ENCODE measurements around the gene SMARCD3. TPM values are rescaled to one million over a fixed set of nuclear protein-coding genes. Genes with fewer than 3 reads are reported as not detected.

The SMARCD3 gene
- total RNA-seq, 2 experiments from 2014 or later = 11.8 to 14.8 TPM

DNA sequence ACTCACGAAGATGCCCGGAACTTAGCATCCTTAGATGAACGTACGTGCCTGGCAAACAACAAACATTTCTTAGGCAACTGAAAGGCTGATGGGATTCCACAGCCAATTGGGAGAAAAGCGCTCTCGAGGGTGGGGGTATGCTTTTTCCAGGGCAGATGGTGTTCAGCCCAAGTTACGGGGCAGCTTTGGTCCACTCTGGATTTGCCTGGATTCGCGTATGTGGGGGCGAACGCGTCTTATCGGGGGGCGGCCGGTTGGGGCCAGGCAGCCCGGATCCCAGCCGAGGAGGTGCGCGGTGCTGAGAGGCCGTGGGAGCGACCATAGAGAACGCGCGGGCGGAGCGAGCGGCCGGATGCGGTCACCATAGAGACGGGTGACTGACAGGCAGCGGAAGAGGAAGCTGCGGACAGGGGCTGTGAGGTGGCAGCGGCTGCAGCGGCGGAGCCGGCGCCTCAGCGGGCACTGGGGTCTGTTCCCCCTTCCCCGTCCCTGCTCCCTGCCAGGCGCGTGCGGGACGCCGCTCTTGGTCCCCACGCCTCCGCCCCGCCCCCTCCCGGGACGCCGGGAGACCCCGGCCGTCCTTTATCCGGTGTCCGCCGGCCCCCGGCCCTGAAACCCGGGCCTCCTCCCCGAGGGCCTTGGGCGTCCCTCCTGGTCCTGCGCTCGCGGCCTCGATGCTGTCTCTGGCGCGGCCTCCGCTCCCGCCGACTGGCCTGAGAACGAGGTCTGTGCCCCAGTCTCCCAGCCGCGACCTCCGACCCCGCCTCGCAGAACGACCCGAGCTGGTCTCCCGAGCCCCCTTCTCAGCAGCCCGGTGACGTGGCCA is 16.2 kb downstream of the SMARCD3 start, which contains the start of gene CHPF2:
Gene CHPF2, plus strand, starts transcription at position 393 of the 826 bp plus-strand sequence. CDS start 1,529 bp downstream, outside the sequence.
- peaks cover 25% of the 10 kb centered on the region for H3K36me3 ChIP-seq (ENCODE audit: insufficient read depth, low read length)
- ChIA-PET CTCF (interaction anchor here (0.9 to 2.0 kb wide), 3 partner anchors 12 to 216 kb away, joined by 3 to 10 read pairs (median 4); no protein-coding TSS in a partner anchor), POLR2A (interaction anchor here (1.0 to 3.6 kb wide), 6 partner anchors 8 to 201 kb away, joined by 3 to 18 read pairs (median 4); no protein-coding TSS in a partner anchor)
- Mint-ChIP-seq H3K9me3 (no peaks in the 10 kb centered on the region), H3K4me1 (ENCODE audit: low read depth) (peaks cover 45% of the 10 kb centered on the region), H3K36me3 (ENCODE audit: low read depth) (peaks cover 45% of the 10 kb centered on the region), H3K4me3 (peak within 1 kb of the TSS; percentile 99), H3K27me3 (no peaks in the 10 kb centered on the region), H3K27ac (peak within 1 kb of the TSS; percentile 90)
- DNase-seq (peak; percentile 73 to 93 (median 87)), ATAC-seq (ENCODE audit: poor library complexity) (peak; percentile 82)
- peaks cover 48% of the 10 kb centered on the region for H3K4me1 ChIP-seq (ENCODE audit: insufficient read depth, low read length)
- no peaks in the 10 kb centered on the region for H3K27me3 ChIP-seq (ENCODE audit: control insufficient read depth in 1 of 2, insufficient read depth in 2 of 2, low read length in 2 of 2)
- TF ChIP-seq, protein P1, sequence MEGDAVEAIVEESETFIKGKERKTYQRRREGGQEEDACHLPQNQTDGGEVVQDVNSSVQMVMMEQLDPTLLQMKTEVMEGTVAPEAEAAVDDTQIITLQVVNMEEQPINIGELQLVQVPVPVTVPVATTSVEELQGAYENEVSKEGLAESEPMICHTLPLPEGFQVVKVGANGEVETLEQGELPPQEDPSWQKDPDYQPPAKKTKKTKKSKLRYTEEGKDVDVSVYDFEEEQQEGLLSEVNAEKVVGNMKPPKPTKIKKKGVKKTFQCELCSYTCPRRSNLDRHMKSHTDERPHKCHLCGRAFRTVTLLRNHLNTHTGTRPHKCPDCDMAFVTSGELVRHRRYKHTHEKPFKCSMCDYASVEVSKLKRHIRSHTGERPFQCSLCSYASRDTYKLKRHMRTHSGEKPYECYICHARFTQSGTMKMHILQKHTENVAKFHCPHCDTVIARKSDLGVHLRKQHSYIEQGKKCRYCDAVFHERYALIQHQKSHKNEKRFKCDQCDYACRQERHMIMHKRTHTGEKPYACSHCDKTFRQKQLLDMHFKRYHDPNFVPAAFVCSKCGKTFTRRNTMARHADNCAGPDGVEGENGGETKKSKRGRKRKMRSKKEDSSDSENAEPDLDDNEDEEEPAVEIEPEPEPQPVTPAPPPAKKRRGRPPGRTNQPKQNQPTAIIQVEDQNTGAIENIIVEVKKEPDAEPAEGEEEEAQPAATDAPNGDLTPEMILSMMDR (IDR thresholded peaks at IDR 0.05) = no peak
- intact Hi-C loops (cut with DNase I, micrococcal nuclease) = loop anchor here (2.0 kb wide), 2 partner anchors 174 to 1608 kb away; partner anchors contain the start of gene SLC4A2 (in 1 of the 2)
- H3K9me3 ChIP-seq (ENCODE audit: control insufficient read depth in 1 of 2, insufficient read depth in 1 of 2, low read length in 2 of 2) = no peaks in the 10 kb centered on the region
- peak within 1 kb of the TSS; percentile 61 to 74 for H3K27ac ChIP-seq (ENCODE audit: low read depth in 1 of 2, low read length in 2 of 2)
- peak within 1 kb of the TSS; percentile 95 for H3K4me3 ChIP-seq (ENCODE audit: low read length)

DNA sequence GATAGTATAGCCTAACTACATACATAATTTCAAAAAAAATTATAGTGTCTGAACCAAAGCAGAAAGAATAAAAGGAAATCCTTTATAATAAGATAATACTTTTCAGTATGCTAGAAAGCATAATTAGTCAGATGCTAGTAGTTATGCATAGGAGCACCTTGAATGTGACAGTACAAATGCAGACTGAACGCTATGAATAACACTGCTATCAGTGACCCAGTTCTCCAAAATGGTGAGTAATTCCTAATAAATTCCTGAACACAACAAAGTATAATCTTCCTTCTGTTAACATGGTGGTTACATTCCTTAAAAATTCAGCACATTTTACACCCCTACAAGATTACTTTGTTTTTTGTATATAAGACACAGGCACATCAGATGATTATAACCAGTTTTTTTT is 17.4 kb downstream of the SMARCD3 start:
- TF ChIP-seq, protein P1 (IDR thresholded peaks at IDR 0.05) = no peak
- peak overlapping the region; percentile 90 for H3K27ac Mint-ChIP-seq
- Histone ChIP-seq H3K27ac (ENCODE audit: low read depth in 1 of 2, low read length in 2 of 2) (no peak overlapping the region), H3K4me1 (ENCODE audit: insufficient read depth, low read length) (peaks cover 56% of the 10 kb centered on the region), H3K9me3 (ENCODE audit: control insufficient read depth in 1 of 2, insufficient read depth in 1 of 2, low read length in 2 of 2) (no peaks in the 10 kb centered on the region), H3K36me3 (ENCODE audit: insufficient read depth, low read length) (peaks cover 15% of the 10 kb centered on the region), H3K4me3 (ENCODE audit: low read length) (no peak overlapping the region), H3K27me3 (ENCODE audit: control insufficient read depth in 1 of 2, insufficient read depth in 2 of 2, low read length in 2 of 2) (no peaks in the 10 kb centered on the region)
- intact Hi-C loops (cut with DNase I, micrococcal nuclease) = no loop called here
- no peaks in the 10 kb centered on the region for H3K27me3 Mint-ChIP-seq
- ATAC-seq (ENCODE audit: poor library complexity) = no peak
- peaks cover 46% of the 10 kb centered on the region for H3K36me3 Mint-ChIP-seq (ENCODE audit: low read depth)
- peak overlapping the region; percentile 97 for H3K4me3 Mint-ChIP-seq
- ChIA-PET POLR2A (no interaction called here), CTCF (no interaction called here)
- no peak for DNase-seq
- H3K4me1 Mint-ChIP-seq (ENCODE audit: low read depth) = peaks cover 54% of the 10 kb centered on the region
- no peaks in the 10 kb centered on the region for H3K9me3 Mint-ChIP-seq

DNA sequence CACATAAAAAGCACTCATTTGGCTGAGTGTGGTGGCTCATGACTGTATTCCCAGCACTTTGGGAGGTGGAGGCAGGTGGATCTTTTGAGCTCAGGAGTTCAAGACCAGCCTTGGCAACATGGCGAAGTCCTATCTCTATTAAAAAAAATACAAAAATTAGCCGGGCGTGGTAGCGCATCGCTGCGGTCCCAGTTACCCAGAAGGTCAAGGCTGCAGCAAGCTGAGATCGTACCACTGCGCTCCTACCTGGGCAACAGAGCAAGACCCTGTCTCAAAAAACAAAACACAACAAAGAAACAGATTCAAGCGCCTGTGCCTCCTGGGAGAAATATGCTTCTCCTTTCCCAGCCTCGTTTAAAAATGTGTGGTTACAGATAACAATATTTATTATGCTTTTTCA is 19.2 kb downstream of the SMARCD3 start:
- TF ChIP-seq, protein P1 (IDR thresholded peaks at IDR 0.05) = no peak
- Mint-ChIP-seq H3K27ac (no peak overlapping the region), H3K36me3 (ENCODE audit: low read depth) (peaks cover 48% of the 10 kb centered on the region), H3K4me1 (ENCODE audit: low read depth) (peaks cover 57% of the 10 kb centered on the region), H3K4me3 (no peak overlapping the region), H3K9me3 (no peaks in the 10 kb centered on the region), H3K27me3 (no peaks in the 10 kb centered on the region)
- ChIA-PET CTCF (no interaction called here), POLR2A (no interaction called here)
- Histone ChIP-seq H3K27me3 (ENCODE audit: control insufficient read depth in 1 of 2, insufficient read depth in 2 of 2, low read length in 2 of 2) (no peaks in the 10 kb centered on the region), H3K27ac (ENCODE audit: low read depth in 1 of 2, low read length in 2 of 2) (no peak overlapping the region), H3K4me1 (ENCODE audit: insufficient read depth, low read length) (peaks cover 56% of the 10 kb centered on the region), H3K9me3 (ENCODE audit: control insufficient read depth in 1 of 2, insufficient read depth in 1 of 2, low read length in 2 of 2) (no peaks in the 10 kb centered on the region), H3K4me3 (ENCODE audit: low read length) (no peak overlapping the region), H3K36me3 (ENCODE audit: insufficient read depth, low read length) (peaks cover 9% of the 10 kb centered on the region)
- intact Hi-C loops (cut with DNase I, micrococcal nuclease) = loop anchor here (5.0 kb wide), 3 partner anchors 123 to 1512 kb away; partner anchors contain the start of gene RHEB (in 1 of the 2)
- ATAC-seq (ENCODE audit: poor library complexity) (no peak), DNase-seq (no peak)
